ENCODE data around the gene ISOC2.

The ISOC2 gene

DNA sequence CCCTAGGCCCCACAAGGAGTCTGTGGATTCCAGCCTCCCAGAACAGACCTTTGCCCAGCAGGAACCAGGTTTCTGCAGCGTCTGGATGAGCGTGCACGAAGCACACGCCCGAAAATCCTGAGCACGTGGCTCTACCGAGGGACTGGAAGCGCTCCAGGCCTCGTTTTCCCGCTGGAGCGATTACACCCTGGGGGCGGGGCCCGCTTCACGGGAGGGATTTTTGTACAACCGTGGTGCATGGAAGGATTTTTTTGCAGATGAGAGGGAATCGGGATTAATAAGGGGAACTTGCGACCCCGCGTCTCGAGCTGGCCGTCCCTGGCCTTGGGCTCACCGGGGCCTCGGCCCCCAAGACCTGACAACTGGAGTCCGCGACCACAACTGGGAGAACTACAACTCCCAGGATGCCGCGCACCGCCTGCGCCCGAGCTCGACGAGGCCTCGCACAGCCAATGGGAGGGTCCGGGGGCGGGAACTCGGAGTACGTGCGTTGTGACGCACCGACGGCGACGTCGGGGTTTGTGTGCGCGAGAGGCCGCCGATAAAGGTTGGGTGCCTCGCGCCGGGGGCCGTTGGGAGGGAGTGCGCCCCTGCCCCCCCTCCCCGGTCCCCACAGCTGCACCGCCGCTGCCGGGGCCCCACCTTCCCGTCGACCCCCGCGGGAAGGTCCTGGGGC is 14.8 kb upstream of the ISOC2 start, which contains the start of gene ZNF628:
Gene ZNF628, plus strand, starts transcription at position 518 of the 676 bp plus-strand sequence. CDS start 3,294 bp downstream, outside the sequence.
- DNase-seq: peak; percentile 99

DNA sequence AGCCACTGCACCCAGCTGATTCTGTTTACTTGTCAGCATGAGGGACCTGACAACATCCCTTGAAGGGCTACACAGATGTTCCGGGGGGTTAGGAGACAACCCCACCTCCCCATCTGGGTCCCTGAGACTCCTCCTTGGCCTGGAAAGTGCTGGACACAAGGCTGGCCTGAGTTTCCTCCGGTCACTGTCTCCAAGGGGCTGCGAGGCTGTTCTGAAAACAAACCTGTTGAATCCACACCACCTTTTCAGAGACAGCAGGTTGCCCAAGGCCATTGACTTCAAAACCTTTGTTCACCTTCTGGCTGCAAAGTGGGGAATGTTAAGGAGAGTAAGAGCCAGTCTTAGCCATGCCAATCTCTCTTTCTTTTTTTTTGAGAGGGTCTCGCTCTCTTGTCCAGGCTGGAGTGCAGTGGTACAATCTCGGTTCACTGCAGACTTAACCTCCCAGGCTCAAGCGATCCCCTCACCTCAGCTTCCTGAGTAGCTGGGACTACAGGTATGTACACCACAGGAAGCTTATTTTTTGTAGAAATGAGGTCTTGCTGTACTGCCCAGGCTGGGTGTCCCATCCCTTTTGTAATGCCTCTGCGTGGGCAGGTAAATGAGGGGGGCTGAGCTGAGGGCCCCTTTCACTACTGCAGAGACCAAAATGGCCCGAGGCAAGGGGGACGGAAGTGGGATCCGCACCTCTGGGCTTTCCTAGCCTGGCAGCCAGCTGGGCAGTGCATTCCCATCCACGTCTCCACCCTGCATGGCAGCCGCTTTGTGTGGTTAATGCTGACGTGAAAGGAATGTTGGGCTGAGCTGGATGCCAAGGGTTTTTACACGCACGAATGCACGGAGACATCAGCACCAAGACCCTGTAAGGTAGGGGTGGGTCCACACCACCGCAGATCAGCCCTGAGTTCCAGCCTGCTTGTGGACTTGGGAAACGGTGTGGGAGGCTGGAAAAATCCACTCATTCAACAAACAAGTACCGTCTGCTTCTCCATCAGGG is 13.1 kb upstream of the ISOC2 start:
- peak; percentile 100 for DNase-seq

DNA sequence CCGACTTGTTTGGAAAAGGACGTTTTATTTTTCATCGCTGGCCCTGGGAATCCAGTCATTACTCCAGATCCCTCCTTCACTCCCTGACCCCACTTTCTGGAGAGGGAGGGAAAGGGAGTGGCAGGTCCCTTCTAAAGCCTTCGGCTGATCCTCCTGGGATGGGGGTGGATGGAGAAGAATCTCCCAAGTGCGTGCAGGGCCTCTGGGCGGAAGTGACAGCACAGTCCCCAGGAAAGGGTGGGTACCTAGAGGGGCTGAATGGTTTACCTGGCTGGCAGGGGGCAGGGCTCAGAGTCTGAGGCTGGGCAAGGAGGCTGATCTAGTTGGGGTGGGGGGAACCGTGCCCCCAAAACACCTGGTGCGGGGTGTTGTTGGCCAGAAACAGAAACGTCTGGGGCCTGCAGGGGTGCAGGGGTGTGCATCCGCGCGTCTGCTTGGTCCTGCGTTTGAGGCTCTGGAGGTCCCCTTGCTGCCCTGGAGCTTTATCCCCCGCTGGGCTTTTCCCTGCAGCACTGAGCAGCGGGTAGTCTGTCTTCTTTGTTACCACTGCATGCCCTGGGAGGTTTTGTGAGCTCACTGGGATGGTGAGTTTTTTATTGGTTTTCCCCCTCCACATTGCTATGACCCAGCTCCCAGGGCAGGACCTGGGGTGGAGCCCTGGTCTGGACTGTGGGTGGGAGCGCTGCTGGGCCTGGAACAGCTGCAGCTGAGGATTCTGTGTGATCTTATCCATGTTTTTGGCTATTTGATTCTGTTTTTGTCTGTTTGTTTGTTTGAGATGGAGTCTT is 12.0 kb upstream of the ISOC2 start:
- DNase-seq: peak; percentile 96

DNA sequence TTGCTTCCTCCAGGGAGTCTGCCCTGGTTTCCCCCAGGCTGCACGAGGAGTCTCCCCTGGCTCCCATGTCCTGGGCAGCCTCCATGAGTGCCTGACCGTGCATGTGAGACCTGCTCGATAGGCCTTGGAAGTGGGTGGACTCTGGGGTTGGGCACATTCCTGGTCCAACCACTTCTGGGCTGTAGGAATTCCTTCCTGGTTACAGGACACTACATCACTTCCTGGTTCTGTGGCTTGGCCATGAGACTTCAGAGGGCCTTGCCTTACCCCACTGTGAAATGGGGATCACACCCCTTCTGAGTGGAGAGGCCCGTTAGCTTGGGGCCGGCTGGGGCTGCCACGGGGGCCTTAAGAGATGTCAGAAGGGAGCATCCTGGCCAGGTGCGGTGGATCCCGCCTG is 11.0 kb upstream of the ISOC2 start:
- DNase-seq: peak; percentile 98

DNA sequence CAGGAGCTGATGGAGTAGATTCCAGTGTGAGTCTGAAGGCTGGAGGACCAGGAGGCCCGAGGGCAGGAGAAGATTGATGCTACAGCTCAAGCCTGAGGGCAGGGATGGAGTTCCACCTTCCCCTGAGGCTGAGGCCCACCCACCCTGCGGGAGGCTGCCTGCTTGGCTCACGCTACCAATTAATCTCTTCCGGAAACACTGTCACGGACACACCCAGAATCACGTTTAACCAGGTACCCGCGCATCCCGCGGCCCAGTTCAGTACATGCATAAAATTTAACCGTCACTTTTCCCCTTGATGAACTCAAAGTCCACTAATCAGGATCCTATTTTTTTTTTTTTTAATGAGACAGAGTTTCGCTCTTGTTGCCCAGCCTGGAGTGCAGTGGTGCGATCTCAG is 9.8 kb upstream of the ISOC2 start:
- DNase-seq: no peak

DNA sequence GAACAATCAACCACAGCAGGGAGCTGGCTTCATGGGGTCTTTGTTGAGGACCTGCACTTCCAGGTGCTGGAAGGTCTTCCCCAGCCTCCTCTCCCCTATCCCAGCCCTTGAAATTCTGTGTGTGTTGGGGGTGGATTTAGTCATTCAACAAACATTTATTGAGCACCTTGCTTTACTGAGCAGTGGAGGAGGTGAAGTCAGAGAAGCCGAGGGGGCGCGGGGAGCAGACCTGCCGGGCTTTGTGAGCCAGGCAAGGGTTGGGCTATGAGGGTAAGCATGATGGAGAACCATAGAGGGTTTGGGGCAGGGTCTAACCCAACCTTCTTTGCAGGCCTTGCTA is 6.6 kb upstream of the ISOC2 start:
- no peak for DNase-seq

DNA sequence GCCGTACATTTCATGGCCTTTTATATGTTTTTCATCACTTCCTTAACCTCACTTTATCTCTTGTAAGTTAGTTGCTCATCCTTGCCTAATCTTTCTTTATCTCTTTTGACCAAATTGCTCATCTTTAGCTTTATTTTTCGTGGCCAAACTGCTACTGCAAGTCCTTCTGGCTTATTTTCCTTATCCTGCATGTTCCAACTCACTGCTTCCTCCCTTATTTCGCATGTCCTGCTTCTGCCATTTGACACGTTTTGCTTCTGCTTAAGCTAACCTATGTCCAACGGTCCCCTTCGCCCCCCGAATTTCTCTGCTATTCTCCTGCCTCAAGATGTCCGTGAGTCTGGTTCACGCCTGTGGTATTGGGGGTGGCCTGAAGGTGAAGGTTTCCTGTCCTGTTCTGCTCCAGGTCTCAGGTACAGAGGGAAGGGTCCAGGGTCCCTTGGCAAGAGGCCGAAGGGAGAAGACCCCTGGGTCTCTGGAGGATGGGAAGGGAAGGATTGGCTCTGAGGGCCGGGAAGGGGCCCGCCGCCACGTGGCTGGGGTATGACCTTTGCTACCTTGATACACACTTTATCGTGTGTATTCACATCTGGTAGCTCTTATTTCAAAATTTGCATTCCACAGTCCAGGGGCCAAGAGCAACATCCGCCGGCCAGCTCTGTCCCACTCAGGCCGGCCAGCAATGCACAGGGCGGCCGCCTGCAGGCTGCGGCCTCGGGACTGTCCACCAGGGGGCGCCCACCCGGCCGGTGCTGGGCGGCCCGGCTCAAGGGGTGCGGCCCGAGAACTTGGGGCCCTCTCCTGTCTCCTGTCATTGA is 6.0 kb upstream of the ISOC2 start:
- peak; percentile 81 for DNase-seq

DNA sequence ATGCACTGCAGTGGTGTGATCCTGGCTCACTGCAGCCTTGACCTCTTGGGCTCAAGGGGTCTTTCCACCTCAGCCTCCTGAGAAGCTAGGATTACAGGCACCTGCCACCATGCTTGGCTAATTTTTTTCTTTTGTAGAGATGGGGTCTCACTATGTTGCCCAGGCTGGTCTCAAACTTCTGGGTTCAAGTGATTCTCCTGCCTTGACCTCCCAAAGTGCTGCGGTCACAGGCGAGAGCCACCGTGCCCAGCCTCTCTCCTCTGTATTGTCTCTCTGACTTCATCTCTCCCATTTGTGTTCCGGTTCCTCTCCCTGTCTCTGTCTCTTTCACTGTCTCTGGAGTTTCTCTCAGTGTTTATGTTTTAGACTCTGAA is 4.8 kb upstream of the ISOC2 start:
- DNase-seq: no peak

DNA sequence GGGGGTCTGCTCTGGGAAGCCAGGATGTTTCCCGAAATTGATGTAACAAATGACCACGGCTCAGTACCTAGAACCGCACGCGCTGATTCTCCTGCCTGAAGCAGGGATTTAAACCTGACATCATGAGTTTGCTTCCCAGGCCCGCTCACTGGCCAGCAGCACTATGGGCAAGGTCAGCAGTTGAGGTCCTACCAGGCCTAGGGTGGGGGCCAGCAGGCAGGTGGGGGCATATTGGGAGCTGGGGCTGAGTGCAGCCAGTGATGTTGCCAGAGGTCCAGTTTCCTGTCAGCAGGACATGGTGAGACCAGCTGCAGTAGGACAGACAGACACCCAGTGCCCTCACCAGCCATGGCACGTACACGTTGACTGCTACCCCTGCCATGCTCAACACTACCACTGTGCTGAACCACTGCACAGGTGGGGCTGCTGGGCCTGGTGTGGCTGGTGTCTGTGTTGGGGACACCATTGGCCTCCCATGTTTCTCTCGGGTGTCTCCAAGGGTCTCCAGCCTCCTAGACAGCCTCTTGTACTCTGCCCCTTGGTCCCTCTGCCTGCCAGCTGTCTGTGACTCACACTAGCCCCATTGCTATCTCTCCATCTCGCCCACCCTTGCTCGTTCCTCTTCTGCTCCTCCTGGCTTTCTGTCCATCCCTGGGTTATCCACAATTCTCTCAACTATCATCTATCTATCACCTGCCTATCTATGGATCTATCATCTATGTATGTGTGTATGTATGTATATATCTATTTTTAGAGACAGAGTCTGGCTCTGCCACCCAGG is 4.2 kb upstream of the ISOC2 start:
- no peak for DNase-seq

DNA sequence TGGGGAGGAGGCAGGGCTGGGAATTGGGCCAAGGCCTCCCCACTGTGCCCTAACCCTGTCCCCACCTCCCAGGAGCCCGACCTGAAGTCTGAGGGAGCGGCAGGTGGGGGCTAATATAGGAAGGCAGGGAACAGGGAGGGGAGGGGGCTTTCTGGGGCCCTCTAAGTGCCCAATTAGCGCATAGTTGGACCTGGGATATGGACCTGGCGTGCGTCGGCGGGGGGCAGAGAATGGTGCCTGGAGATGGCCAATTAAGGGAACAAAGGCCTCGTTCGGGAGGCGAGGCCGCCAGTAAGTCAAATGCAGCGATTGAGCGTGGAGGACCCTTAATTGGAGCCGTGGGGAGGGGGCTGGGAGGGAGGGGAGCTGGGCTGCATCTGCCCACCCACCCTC is 3.2 kb upstream of the ISOC2 start, which contains the start of gene C19orf85:
Gene C19orf85, minus strand, starts transcription at position 90 of the 393 bp plus-strand sequence. CDS start 197 bp downstream, outside the sequence.
- no peak for DNase-seq

DNA sequence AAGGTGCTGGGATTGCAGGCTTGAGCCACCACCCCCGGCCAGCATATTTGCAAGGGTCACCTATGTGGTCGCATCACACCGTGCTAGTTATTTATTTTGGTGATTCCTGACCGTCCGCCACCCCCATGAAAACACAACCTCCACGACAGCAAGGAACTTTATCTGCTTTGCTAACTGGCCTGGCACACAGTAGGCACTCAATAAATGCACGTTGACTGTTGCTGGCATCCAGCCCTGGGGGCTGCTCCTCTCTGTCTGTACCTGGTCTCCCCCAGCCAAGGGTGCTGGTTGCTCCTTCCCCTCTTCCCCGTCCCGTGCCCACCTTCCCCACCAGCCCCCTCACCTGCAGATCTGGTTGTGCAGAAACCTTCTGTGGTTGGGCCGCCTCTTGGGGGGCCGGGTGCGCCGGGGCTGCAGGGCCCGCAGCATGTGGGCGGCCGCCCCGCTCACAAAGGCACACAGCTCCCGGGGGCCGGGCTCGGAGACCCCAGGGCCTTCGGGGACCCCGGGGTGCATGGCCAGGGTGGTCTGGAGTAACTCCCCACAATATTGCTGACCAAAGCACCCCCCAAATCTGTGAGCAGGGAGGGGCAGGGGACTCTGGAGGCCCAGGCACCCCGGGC is 2.7 kb upstream of the ISOC2 start:
- DNase-seq: no peak

DNA sequence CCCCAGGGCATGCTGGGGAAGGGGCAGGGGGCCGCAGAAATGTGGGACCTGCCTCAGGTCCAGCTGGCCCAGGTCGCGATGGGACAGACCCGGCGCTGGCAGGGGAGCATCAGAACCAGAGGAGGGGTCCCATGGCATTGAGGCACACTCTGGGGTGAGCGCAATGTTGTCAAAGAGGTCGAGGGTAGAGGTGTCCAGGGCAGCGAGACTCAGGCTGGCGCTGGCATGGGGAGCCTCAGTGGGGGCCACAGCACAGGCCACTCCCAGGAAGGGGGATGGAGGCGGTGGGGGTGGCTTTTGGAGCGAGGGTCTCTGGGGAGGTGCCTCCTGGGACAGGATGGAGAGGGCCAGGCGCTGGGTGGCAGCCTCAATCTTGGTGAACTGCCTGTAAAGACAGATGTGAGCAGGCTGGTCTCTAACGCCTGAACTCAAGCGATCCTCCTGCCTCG is 2.2 kb upstream of the ISOC2 start:
- no peak for DNase-seq

DNA sequence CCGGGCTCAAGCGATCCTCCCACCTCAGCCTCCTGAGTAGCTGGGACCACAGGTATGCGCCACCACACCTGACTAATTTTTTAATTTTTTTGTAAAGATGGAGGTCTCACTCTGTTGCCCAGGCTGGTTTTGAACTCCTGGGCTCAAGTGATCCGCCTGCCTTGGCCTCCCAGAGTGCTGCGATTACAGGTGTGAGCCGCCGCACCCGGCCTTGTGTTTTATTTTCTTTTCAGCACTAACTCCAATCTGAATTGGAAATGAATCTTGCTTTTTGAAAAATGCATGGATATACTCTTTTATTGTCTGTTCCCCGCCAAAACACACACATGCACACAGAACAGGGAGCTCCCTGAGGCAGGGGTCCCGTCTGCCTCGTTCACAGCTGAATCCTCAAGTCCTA is 1.3 kb upstream of the ISOC2 start:
- DNase-seq: no peak

DNA sequence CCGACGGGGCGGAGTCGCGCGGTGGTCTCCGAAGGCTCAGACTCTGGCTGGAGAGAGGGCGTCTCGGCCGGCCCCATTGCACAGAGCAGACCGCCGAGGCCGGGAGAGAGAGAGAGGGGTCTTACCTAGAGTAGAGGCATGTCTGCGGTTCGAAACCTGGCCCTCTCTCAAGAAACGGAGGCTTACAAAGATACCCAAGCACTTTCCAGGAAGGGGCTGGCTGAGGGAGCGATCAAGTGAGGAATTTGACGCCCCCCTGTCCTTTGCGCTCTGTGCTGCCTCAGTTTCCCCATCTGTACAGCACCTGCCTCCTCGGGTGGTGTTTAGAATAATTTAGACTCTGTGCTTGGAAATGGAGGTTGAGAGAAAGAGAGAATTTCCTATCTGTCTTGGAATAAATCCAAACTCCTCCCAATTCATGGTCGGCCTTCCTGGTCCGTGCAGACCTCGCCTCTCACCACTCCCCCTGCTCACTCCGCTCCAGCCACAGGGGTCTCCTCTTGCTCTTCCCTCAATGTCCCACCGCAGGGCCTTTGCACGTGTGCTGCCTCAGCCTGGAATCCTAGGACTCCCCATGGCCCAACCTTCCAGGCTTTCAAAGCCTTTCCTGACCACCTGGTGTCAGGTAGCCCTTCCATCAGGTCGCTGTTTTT is 658 bp upstream of the ISOC2 start:
- DNase-seq: peak; percentile 42

DNA sequence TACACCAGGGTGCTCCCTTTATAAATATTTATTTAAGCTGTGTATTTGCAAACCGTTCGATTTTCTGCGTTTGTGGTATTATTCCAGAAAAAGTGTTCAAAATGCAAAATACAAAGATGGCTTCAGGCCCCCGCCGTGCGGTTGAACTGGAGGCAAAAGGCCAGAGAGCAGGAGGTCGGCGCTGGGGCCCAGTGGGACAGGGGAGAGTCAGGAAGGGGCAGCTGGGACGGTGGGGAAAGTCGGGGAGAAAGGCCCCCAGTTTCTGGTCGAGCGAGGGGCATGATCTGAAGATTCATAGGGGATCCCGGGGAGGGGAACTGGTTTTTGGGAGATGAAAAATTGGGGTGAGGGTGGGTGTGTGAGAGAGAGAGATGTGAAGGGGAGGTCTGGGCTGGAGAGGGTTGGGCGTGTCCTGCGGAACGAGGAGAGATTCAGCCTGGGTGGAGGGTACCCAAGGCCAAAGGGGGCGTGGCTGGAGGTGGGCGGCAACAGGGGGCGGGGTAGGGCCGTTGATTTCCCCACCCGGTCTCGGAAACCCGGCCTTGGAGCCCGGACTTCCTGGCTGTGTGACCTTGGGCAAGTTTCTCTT is 678 bp downstream of the ISOC2 start:
- DNase-seq: peak; percentile 81

DNA sequence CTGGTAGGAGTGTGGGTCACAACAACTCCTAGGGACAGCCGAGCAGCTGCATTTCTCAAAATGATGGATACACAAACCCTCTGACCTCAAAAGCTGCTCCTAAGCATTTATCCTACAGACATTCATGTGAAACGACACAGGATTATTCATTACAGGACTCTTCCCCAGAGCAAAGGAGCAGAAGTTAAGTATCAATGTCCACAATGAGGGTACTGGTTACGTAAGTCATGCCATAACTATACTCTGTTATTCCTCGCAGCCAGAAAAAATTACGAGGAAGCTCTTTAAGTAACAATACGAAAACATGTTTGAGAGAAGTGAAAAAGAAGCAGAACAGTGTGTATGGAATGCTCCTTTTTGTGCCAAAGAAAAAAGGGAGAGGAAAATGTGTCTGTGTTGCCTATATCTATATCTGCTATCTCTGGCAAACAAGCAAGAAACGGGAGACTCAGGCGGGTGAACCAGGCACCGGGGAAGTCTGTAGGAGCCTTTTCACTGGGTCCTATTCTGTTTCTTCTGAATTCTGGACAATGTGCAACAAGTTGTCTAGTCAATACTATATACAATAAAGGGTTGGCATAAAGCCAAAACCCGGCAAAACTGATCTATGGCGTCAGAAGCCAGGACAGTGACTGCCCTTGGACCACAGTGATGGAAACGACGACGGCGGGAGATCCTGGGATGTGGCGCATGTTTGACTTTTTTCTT is 1.3 kb downstream of the ISOC2 start:
- DNase-seq: no peak

DNA sequence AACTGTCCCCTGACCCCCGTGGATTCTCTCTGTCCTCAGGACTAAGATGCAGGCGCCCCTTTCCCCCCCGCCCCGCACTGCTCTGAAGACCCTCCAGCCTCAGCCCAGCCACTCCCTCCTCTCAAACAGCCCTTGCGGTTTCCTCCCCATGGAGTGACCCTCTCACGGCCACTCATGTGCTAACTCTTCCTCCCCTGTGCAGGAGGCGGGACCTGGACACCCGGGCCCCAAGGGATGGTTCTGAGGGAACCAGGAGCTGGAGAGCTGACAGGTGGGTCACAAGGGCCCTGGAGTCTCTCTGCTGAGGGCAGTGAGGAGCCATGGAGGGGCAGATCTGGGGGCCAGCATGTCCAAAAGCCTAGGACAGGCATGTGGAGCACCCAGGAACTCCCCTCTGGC is 1.9 kb downstream of the ISOC2 start:
- DNase-seq: no peak

DNA sequence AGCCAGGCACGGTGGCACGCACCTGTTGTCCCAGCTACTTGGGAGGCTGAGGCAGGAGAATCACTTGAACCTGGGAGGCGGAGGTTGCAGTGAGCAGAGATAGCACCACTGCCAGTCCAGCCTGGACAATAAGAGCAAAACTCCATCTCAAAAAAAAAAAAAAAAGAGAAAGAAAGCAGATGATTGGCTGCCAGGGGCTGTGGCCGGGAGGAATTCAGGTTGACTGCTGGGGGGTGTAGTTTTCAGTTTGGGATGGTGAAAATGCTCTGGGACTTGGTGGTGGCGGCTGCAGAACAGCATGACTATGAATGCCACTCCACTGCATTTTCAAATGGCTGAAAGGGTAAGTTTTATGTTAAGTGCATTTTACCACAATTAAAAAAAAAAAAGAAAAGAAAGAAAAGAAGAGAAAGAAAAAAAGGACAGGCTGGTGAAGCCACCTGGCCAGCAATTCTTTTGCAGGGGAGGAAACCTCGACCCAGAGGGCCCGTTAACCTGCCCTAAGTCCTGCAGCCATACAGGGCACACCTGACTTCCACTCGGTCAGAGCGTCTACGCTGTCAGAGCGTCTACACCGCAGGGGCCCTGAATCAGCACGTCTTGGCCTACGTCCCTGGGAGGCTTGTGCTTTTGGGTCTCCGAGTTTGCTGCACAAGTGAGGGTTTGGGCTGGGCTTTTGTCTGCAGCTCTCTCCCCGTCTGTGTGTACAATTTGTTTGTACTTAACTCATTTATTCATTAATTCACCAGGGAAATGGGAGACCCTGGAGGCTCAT is 3.6 kb downstream of the ISOC2 start:
- no peak for DNase-seq

DNA sequence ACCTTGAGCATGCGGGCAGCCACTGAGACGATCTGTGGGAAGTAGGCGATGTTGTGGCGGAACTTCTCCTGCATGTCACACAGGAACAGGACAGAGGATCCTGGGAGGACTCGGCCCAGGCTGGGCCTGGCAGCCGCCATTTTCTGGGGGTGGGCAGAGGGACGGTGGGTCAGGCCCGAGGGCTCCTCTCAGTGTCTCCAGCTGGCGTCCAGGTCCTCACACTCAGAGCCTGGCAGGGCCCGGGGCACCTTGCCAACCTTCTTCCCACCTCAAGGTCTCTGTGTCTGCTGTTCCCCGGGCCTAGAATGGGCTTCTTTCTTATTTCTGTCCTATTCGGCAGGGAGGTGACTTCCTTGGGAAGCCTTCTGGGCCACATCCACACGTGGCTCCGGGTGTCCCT is 5.1 kb downstream of the ISOC2 start:
- DNase-seq: no peak

All from NCI-H226 (cell line).